Measurements from ENCODE around the gene HLCS. TPM values are rescaled to one million over a fixed set of nuclear protein-coding genes. Genes with fewer than 3 reads are reported as not detected.

The HLCS gene
- total and polyA plus RNA-seq, 2 donors from 2014 or later, result 4.5 to 29.6 TPM

- Histone ChIP-seq H3K9me3 (ENCODE audit: control insufficient read depth in 2 of 3, insufficient read depth in 1 of 3, low read length in 3 of 3) (no peaks in the 10 kb centered on the region), H3K9ac (ENCODE audit: low read length in 3 of 3) (peak overlapping the region in 1 of 3 donors; percentile 1), H3K4me1 (ENCODE audit: control insufficient read depth in 2 of 3, insufficient read depth in 2 of 3, low read depth in 1 of 3, low read length in 3 of 3) (peaks cover 0 to 2% (median 0%) of the 10 kb centered on the region in 3 donors), H3K4me3 (ENCODE audit: low read length in 3 of 3) (no peak overlapping the region), H3K36me3 (ENCODE audit: control insufficient read depth in 2 of 3, insufficient read depth in 3 of 3, low read length in 3 of 3) (no peaks in the 10 kb centered on the region), H3K27ac (ENCODE audit: low read depth in 2 of 2, low read length in 2 of 2) (no peak overlapping the region), H3K27me3 (ENCODE audit: control insufficient read depth, insufficient read depth, low read length) (peaks cover 79% of the 10 kb centered on the region)
- FAIRE-seq (no peak), DNase-seq (peak in 1 of 5 donors; percentile 35)
- no peak for TF ChIP-seq CTCF (IDR thresholded peaks at IDR 0.05; ENCODE audit: borderline replicate concordance, extremely low read depth, insufficient read depth)
- intact Hi-C loops (cut with DNase I), result no loop called here
These were observed 256.4 kb downstream of the HLCS start for GRCh38 chr21:36709868-36710728.

- no peaks in the 10 kb centered on the region for H3K36me3 ChIP-seq (ENCODE audit: control insufficient read depth in 2 of 3, insufficient read depth in 3 of 3, low read length in 3 of 3)
- no peak for TF ChIP-seq CTCF (IDR thresholded peaks at IDR 0.05; ENCODE audit: borderline replicate concordance, extremely low read depth, insufficient read depth)
- DNase-seq (peak in 1 of 5 donors; percentile 55), FAIRE-seq (no peak)
- H3K27ac ChIP-seq (ENCODE audit: low read depth in 2 of 2, low read length in 2 of 2), result no peak overlapping the region
- H3K9ac ChIP-seq (ENCODE audit: low read length in 3 of 3), result no peak overlapping the region
- peaks cover 76% of the 10 kb centered on the region for H3K27me3 ChIP-seq (ENCODE audit: control insufficient read depth, insufficient read depth, low read length)
- peak overlapping the region in 1 of 3 donors; percentile 29 for H3K4me3 ChIP-seq (ENCODE audit: low read length in 3 of 3)
- intact Hi-C loops (cut with DNase I), result no loop called here
- H3K4me1 ChIP-seq (ENCODE audit: control insufficient read depth in 2 of 3, insufficient read depth in 2 of 3, low read depth in 1 of 3, low read length in 3 of 3), result peaks cover 0 to 5% (median 0%) of the 10 kb centered on the region in 3 donors
- H3K9me3 ChIP-seq (ENCODE audit: control insufficient read depth in 2 of 3, insufficient read depth in 1 of 3, low read length in 3 of 3), result no peaks in the 10 kb centered on the region
These were observed 257.2 kb downstream of the HLCS start for GRCh38 chr21:36709030-36709867.

- Histone ChIP-seq H3K36me3 (ENCODE audit: control insufficient read depth in 2 of 3, insufficient read depth in 3 of 3, low read length in 3 of 3) (no peaks in the 10 kb centered on the region), H3K27ac (ENCODE audit: low read depth in 2 of 2, low read length in 2 of 2) (peak overlapping the region in 1 of 2 donors; percentile 51), H3K9me3 (ENCODE audit: control insufficient read depth in 2 of 3, insufficient read depth in 1 of 3, low read length in 3 of 3) (no peaks in the 10 kb centered on the region), H3K27me3 (ENCODE audit: control insufficient read depth, insufficient read depth, low read length) (peaks cover 76% of the 10 kb centered on the region), H3K4me3 (ENCODE audit: low read length in 3 of 3) (peak overlapping the region in 1 of 3 donors; percentile 29), H3K4me1 (ENCODE audit: control insufficient read depth in 2 of 3, insufficient read depth in 2 of 3, low read depth in 1 of 3, low read length in 3 of 3) (peaks cover 0 to 5% (median 0%) of the 10 kb centered on the region in 3 donors), H3K9ac (ENCODE audit: low read length in 3 of 3) (peak overlapping the region in 1 of 3 donors; percentile 46)
- DNase-seq, result peak in 1 of 5 donors; percentile 48
- no peak for TF ChIP-seq CTCF (IDR thresholded peaks at IDR 0.05; ENCODE audit: borderline replicate concordance, extremely low read depth, insufficient read depth)
- FAIRE-seq, result no peak
- intact Hi-C loops (cut with DNase I), result no loop called here
These were observed 258.0 kb downstream of the HLCS start for GRCh38 chr21:36708286-36709029.
